Measurements from ENCODE around the gene OPCML.

Gene OPCML

GRCh38 chr11:132590986-132591385, 941.3 kb downstream of the OPCML start:
- no peaks in the 10 kb centered on the region for H3K9me3 ChIP-seq (ENCODE audit: control insufficient read depth, insufficient read depth, low read depth, low read length)
- H3K4me1 ChIP-seq (ENCODE audit: control insufficient read depth, insufficient read depth, low read length) = no peaks in the 10 kb centered on the region
- no peak overlapping the region for H3K9ac ChIP-seq (ENCODE audit: low read length)
- no peak overlapping the region for H3K4me3 ChIP-seq (ENCODE audit: low read depth, low read length)
- H3K36me3 ChIP-seq (ENCODE audit: control insufficient read depth, insufficient read depth, low read length) = no peaks in the 10 kb centered on the region
- H3K27ac ChIP-seq (ENCODE audit: low read depth, low read length) = no peak overlapping the region
- no peaks in the 10 kb centered on the region for H3K27me3 ChIP-seq (ENCODE audit: control insufficient read depth, insufficient read depth, low read length)

- no peaks in the 10 kb centered on the region for H3K9me3 ChIP-seq (ENCODE audit: control insufficient read depth, insufficient read depth, low read depth, low read length)
- H3K27me3 ChIP-seq (ENCODE audit: control insufficient read depth, insufficient read depth, low read length) = no peaks in the 10 kb centered on the region
- no peaks in the 10 kb centered on the region for H3K4me1 ChIP-seq (ENCODE audit: control insufficient read depth, insufficient read depth, low read length)
- no peak overlapping the region for H3K9ac ChIP-seq (ENCODE audit: low read length)
- H3K36me3 ChIP-seq (ENCODE audit: control insufficient read depth, insufficient read depth, low read length) = no peaks in the 10 kb centered on the region
- no peak overlapping the region for H3K4me3 ChIP-seq (ENCODE audit: low read depth, low read length)
- no peak overlapping the region for H3K27ac ChIP-seq (ENCODE audit: low read depth, low read length)
Observed at GRCh38 chr11:132590554-132590953, 941.7 kb downstream of the OPCML start.

GRCh38 chr11:132589791-132590190, 942.5 kb downstream of the OPCML start:
- Histone ChIP-seq H3K27me3 (ENCODE audit: control insufficient read depth, insufficient read depth, low read length) (no peaks in the 10 kb centered on the region), H3K4me3 (ENCODE audit: low read depth, low read length) (no peak overlapping the region), H3K9ac (ENCODE audit: low read length) (no peak overlapping the region), H3K9me3 (ENCODE audit: control insufficient read depth, insufficient read depth, low read depth, low read length) (no peaks in the 10 kb centered on the region), H3K27ac (ENCODE audit: low read depth, low read length) (no peak overlapping the region), H3K4me1 (ENCODE audit: control insufficient read depth, insufficient read depth, low read length) (no peaks in the 10 kb centered on the region), H3K36me3 (ENCODE audit: control insufficient read depth, insufficient read depth, low read length) (no peaks in the 10 kb centered on the region)

GRCh38 chr11:132588366-132588765, 943.9 kb downstream of the OPCML start:
- no peak overlapping the region for H3K9ac ChIP-seq (ENCODE audit: low read length)
- H3K27ac ChIP-seq (ENCODE audit: low read depth, low read length) = no peak overlapping the region
- no peak overlapping the region for H3K4me3 ChIP-seq (ENCODE audit: low read depth, low read length)
- no peaks in the 10 kb centered on the region for H3K9me3 ChIP-seq (ENCODE audit: control insufficient read depth, insufficient read depth, low read depth, low read length)
- H3K36me3 ChIP-seq (ENCODE audit: control insufficient read depth, insufficient read depth, low read length) = no peaks in the 10 kb centered on the region
- no peaks in the 10 kb centered on the region for H3K4me1 ChIP-seq (ENCODE audit: control insufficient read depth, insufficient read depth, low read length)
- H3K27me3 ChIP-seq (ENCODE audit: control insufficient read depth, insufficient read depth, low read length) = no peaks in the 10 kb centered on the region

- Histone ChIP-seq H3K9me3 (ENCODE audit: control insufficient read depth, insufficient read depth, low read depth, low read length) (no peaks in the 10 kb centered on the region), H3K36me3 (ENCODE audit: control insufficient read depth, insufficient read depth, low read length) (no peaks in the 10 kb centered on the region), H3K27ac (ENCODE audit: low read depth, low read length) (no peak overlapping the region), H3K9ac (ENCODE audit: low read length) (no peak overlapping the region), H3K4me3 (ENCODE audit: low read depth, low read length) (no peak overlapping the region), H3K27me3 (ENCODE audit: control insufficient read depth, insufficient read depth, low read length) (no peaks in the 10 kb centered on the region), H3K4me1 (ENCODE audit: control insufficient read depth, insufficient read depth, low read length) (no peaks in the 10 kb centered on the region)
Observed at GRCh38 chr11:132587716-132588115, 944.6 kb downstream of the OPCML start.

GRCh38 chr11:132586801-132587200, 945.5 kb downstream of the OPCML start:
- Histone ChIP-seq H3K4me1 (ENCODE audit: control insufficient read depth, insufficient read depth, low read length) (no peaks in the 10 kb centered on the region), H3K27ac (ENCODE audit: low read depth, low read length) (no peak overlapping the region), H3K4me3 (ENCODE audit: low read depth, low read length) (no peak overlapping the region), H3K27me3 (ENCODE audit: control insufficient read depth, insufficient read depth, low read length) (no peaks in the 10 kb centered on the region), H3K9me3 (ENCODE audit: control insufficient read depth, insufficient read depth, low read depth, low read length) (no peaks in the 10 kb centered on the region), H3K36me3 (ENCODE audit: control insufficient read depth, insufficient read depth, low read length) (no peaks in the 10 kb centered on the region), H3K9ac (ENCODE audit: low read length) (no peak overlapping the region)

GRCh38 chr11:132579634-132580327, 952.5 kb downstream of the OPCML start:
- H3K9me3 ChIP-seq (ENCODE audit: control insufficient read depth, insufficient read depth, low read depth, low read length) = no peaks in the 10 kb centered on the region
- no peaks in the 10 kb centered on the region for H3K27me3 ChIP-seq (ENCODE audit: control insufficient read depth, insufficient read depth, low read length)
- no peaks in the 10 kb centered on the region for H3K36me3 ChIP-seq (ENCODE audit: control insufficient read depth, insufficient read depth, low read length)
- no peak overlapping the region for H3K9ac ChIP-seq (ENCODE audit: low read length)
- H3K27ac ChIP-seq (ENCODE audit: low read depth, low read length) = no peak overlapping the region
- H3K4me1 ChIP-seq (ENCODE audit: control insufficient read depth, insufficient read depth, low read length) = peaks cover 8% of the 10 kb centered on the region
- H3K4me3 ChIP-seq (ENCODE audit: low read depth, low read length) = no peak overlapping the region

- Histone ChIP-seq H3K4me3 (ENCODE audit: low read depth, low read length) (no peak overlapping the region), H3K9ac (ENCODE audit: low read length) (no peak overlapping the region), H3K27ac (ENCODE audit: low read depth, low read length) (no peak overlapping the region), H3K9me3 (ENCODE audit: control insufficient read depth, insufficient read depth, low read depth, low read length) (no peaks in the 10 kb centered on the region), H3K4me1 (ENCODE audit: control insufficient read depth, insufficient read depth, low read length) (peaks cover 8% of the 10 kb centered on the region), H3K36me3 (ENCODE audit: control insufficient read depth, insufficient read depth, low read length) (no peaks in the 10 kb centered on the region), H3K27me3 (ENCODE audit: control insufficient read depth, insufficient read depth, low read length) (no peaks in the 10 kb centered on the region)
Observed at GRCh38 chr11:132579136-132579535, 953.2 kb downstream of the OPCML start.

- Histone ChIP-seq H3K9me3 (ENCODE audit: control insufficient read depth, insufficient read depth, low read depth, low read length) (no peaks in the 10 kb centered on the region), H3K27me3 (ENCODE audit: control insufficient read depth, insufficient read depth, low read length) (no peaks in the 10 kb centered on the region), H3K9ac (ENCODE audit: low read length) (no peak overlapping the region), H3K4me3 (ENCODE audit: low read depth, low read length) (no peak overlapping the region), H3K4me1 (ENCODE audit: control insufficient read depth, insufficient read depth, low read length) (peaks cover 8% of the 10 kb centered on the region), H3K36me3 (ENCODE audit: control insufficient read depth, insufficient read depth, low read length) (no peaks in the 10 kb centered on the region), H3K27ac (ENCODE audit: low read depth, low read length) (no peak overlapping the region)
Observed at GRCh38 chr11:132578580-132578979, 953.7 kb downstream of the OPCML start.

- H3K4me3 ChIP-seq (ENCODE audit: low read depth, low read length) = no peak overlapping the region
- no peaks in the 10 kb centered on the region for H3K9me3 ChIP-seq (ENCODE audit: control insufficient read depth, insufficient read depth, low read depth, low read length)
- H3K27me3 ChIP-seq (ENCODE audit: control insufficient read depth, insufficient read depth, low read length) = no peaks in the 10 kb centered on the region
- peaks cover 8% of the 10 kb centered on the region for H3K4me1 ChIP-seq (ENCODE audit: control insufficient read depth, insufficient read depth, low read length)
- no peaks in the 10 kb centered on the region for H3K36me3 ChIP-seq (ENCODE audit: control insufficient read depth, insufficient read depth, low read length)
- no peak overlapping the region for H3K9ac ChIP-seq (ENCODE audit: low read length)
- no peak overlapping the region for H3K27ac ChIP-seq (ENCODE audit: low read depth, low read length)
Observed at GRCh38 chr11:132576706-132577105, 955.6 kb downstream of the OPCML start.

GRCh38 chr11:132564091-132564885, 968.0 kb downstream of the OPCML start:
- H3K36me3 ChIP-seq (ENCODE audit: control insufficient read depth, insufficient read depth, low read length) = no peaks in the 10 kb centered on the region
- no peaks in the 10 kb centered on the region for H3K9me3 ChIP-seq (ENCODE audit: control insufficient read depth, insufficient read depth, low read depth, low read length)
- no peaks in the 10 kb centered on the region for H3K4me1 ChIP-seq (ENCODE audit: control insufficient read depth, insufficient read depth, low read length)
- H3K4me3 ChIP-seq (ENCODE audit: low read depth, low read length) = no peak overlapping the region
- no peak overlapping the region for H3K27ac ChIP-seq (ENCODE audit: low read depth, low read length)
- no peaks in the 10 kb centered on the region for H3K27me3 ChIP-seq (ENCODE audit: control insufficient read depth, insufficient read depth, low read length)
- no peak overlapping the region for H3K9ac ChIP-seq (ENCODE audit: low read length)
